Calu3 (cell line): Measurements from ENCODE around the gene APOL6. TPM values are rescaled to one million over a fixed set of nuclear protein-coding genes. Genes with fewer than 3 reads are reported as not detected.
"Not testable (repeated sequence)": the region's sequence is repeated elsewhere in the genome, so short reads cannot be mapped to it uniquely, and the experiment has no call there.

Source experiments
- BruUV-seq: library from RNA; stranded (reverse); fragments of 400-500 nt; replicated peaks from 2 replicates; lab custom pipeline; 2021; lab: Mats Ljungman, UMichigan
- CTCF ChIA-PET: fragments of 300-600 bp; sonication (Branson Sonifier 250); formaldehyde crosslinking; loops from one replicate; lab custom pipeline; 2022; ENCODE audit warnings: antibody characterized with exemption; lab: Charles Lee
- DNase-seq: peaks from one replicate; pipeline ENCODE4 v3.0.0; 2022
- H3K27ac Mint-ChIP-seq: one replicate; pipeline ENCODE4 v1.8.0; 2022; ENCODE audit warnings: mixed read lengths; ENCODE audit not compliant: unreplicated experiment
- H3K27me3 Mint-ChIP-seq: one replicate; pipeline ENCODE4 v1.8.0; 2022; ENCODE audit warnings: mixed read lengths; ENCODE audit not compliant: unreplicated experiment
- H3K36me3 Mint-ChIP-seq: one replicate; pipeline ENCODE4 v1.8.0; 2022; ENCODE audit warnings: mild to moderate bottlenecking, moderate library complexity, mixed read lengths; ENCODE audit not compliant: insufficient read depth, unreplicated experiment
- H3K4me1 Mint-ChIP-seq: one replicate; pipeline ENCODE4 v1.8.0; 2022; ENCODE audit warnings: mild to moderate bottlenecking, low read depth, mixed read lengths; ENCODE audit not compliant: unreplicated experiment
- H3K4me3 Mint-ChIP-seq: one replicate; pipeline ENCODE4 v1.8.0; 2022; ENCODE audit warnings: mild to moderate bottlenecking, low read depth, moderate library complexity, mixed read lengths; ENCODE audit not compliant: unreplicated experiment
- H3K9me3 Mint-ChIP-seq: one replicate; pipeline ENCODE4 v1.8.0; 2022; ENCODE audit warnings: low read depth, mixed read lengths; ENCODE audit not compliant: unreplicated experiment
- CTCF ChIP-seq: fragments of 200-600 bp; IDR thresholded peaks from one replicate; pipeline ENCODE4 v1.8.0; 2022; ENCODE audit warnings: antibody characterized with exemption; ENCODE audit not compliant: unreplicated experiment
- intact Hi-C: fragments of 100-400 bp; cut with micrococcal nuclease; formaldehyde crosslinking; loops from one replicate; pipeline ENCODE4 v1.10.0; 2022; ENCODE audit not compliant: unreplicated experiment
- total RNA-seq: library from RNA; stranded (reverse); gene quantifications from 2 replicates; pipeline ENCODE4 v1.2.3, GENCODE V29; 2022

APOL6 gene
- total RNA-seq, 1 experiment from 2014 or later, result 24.0 TPM

- BruUV-seq, result no TSS peak
- peaks cover 7% of the 10 kb centered on the region for H3K9me3 Mint-ChIP-seq
- CTCF ChIA-PET, result no interaction called here
- H3K27ac Mint-ChIP-seq, result no peak overlapping the region
- TF ChIP-seq CTCF, result no peak
- no peaks in the 10 kb centered on the region for H3K27me3 Mint-ChIP-seq
- H3K36me3 Mint-ChIP-seq, result peaks cover 23% of the 10 kb centered on the region
- DNase-seq, result no peak
- H3K4me1 Mint-ChIP-seq, result peaks cover 2% of the 10 kb centered on the region
- no peak overlapping the region for H3K4me3 Mint-ChIP-seq
- intact Hi-C loops, result no loop called here
Measured at GRCh38 chr22:35661464-35661863, 13.2 kb downstream of the APOL6 start.

DNA sequence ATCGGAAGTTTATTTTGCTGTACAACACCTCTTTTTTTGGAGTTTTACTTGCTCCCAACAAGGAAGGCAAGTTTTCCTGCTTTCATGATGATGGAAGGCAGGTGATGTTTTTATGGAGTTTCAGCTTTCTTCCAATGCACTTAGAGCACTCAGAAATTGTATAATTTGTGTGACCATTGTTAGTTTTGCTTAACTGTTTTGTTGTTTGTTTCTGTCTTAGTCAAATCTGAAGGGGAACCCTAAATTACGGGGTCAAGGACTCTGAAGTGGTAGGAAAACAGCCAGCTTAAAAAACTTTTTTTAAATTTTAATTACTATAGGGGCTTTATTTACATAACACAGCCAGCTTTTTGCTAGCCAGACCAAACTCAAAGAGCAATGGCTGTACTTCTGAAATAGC, 14.7 kb downstream of the APOL6 start:
- CTCF ChIA-PET, result interaction anchor here (0.7 kb wide), 1 partner anchor 8 kb away, joined by 5 read pairs; no protein-coding TSS in a partner anchor
- intact Hi-C loops, result no loop called here
- Mint-ChIP-seq H3K9me3 (peaks cover 7% of the 10 kb centered on the region), H3K4me1 (no peaks in the 10 kb centered on the region), H3K27ac (no peak overlapping the region), H3K27me3 (no peaks in the 10 kb centered on the region), H3K4me3 (no peak overlapping the region), H3K36me3 (peaks cover 18% of the 10 kb centered on the region)
- BruUV-seq, result no TSS peak
- DNase-seq, result no peak
- TF ChIP-seq CTCF, result no peak

- TF ChIP-seq CTCF, result no peak
- Mint-ChIP-seq H3K27ac (no peak overlapping the region), H3K9me3 (peaks cover 4% of the 10 kb centered on the region), H3K27me3 (no peaks in the 10 kb centered on the region), H3K36me3 (peaks cover 18% of the 10 kb centered on the region), H3K4me3 (no peak overlapping the region), H3K4me1 (no peaks in the 10 kb centered on the region)
- CTCF ChIA-PET, result interaction anchor here (0.7 kb wide), 1 partner anchor 9 kb away, joined by 5 read pairs; no protein-coding TSS in a partner anchor
- intact Hi-C loops, result no loop called here
- no TSS peak for BruUV-seq
- DNase-seq, result no peak
Measured at GRCh38 chr22:35663371-35663770, 15.1 kb downstream of the APOL6 start.

DNA sequence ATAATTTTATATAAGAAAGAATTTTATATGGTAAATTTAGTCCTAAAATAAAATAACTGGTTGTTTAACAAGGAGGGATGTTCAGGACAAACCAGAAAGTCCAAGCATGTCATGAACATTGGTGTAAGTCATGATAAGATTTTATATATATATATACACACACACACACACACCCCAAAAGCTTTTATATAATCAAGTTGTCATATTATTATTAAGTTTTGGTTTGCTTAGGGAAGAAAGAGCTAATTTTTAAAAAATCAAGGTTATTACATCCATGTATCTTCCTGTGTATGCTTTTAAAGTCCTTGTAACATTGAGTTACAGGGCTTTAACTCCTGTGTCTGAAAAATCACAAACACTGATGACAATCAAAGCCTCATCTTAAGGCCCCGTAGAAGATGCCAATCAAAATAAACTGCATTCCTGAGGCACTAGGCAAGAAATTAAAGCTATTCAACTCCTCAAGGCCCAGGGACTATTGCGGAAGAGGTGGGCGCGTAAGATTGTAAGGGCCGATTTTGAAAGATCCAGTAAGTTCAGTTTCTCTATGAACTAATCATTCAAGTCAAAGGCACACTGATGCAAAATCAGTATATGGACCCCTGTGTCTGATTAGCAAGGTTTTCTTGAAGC, 16.8 kb downstream of the APOL6 start:
- DNase-seq, result no peak
- intact Hi-C loops, result no loop called here
- Mint-ChIP-seq H3K4me3 (no peak overlapping the region), H3K27me3 (no peaks in the 10 kb centered on the region), H3K36me3 (peaks cover 9% of the 10 kb centered on the region), H3K4me1 (no peaks in the 10 kb centered on the region), H3K9me3 (peaks cover 2% of the 10 kb centered on the region), H3K27ac (no peak overlapping the region)
- CTCF ChIA-PET, result interaction anchor here (0.6 kb wide), 1 partner anchor 77 kb away, joined by 3 read pairs; no protein-coding TSS in a partner anchor
- TF ChIP-seq CTCF, result no peak
- BruUV-seq, result no TSS peak

GRCh38 chr22:35666699-35667098, 18.5 kb downstream of the APOL6 start:
- BruUV-seq, H3K36me3 Mint-ChIP-seq: not testable (repeated sequence)

More at GRCh38 chr22:35666699-35667098, 18.5 kb downstream of the APOL6 start:
- H3K4me1 Mint-ChIP-seq, H3K4me3 Mint-ChIP-seq, DNase-seq, H3K9me3 Mint-ChIP-seq, H3K27ac Mint-ChIP-seq, intact Hi-C loops, CTCF ChIA-PET, H3K27me3 Mint-ChIP-seq: not testable (repeated sequence)
